Stimulated activated CD8-positive, alpha-beta memory T cell treated with anti-CD3 and anti-CD28 coated beads, Interleukin-15, amount 100 ng/mL, for 4 hours (primary cell): Measurements from ENCODE around the gene C5orf63.
"Not testable (repeated sequence)": the region's sequence is repeated elsewhere in the genome, so short reads cannot be mapped to it uniquely, and the experiment has no call there.

ENCODE experiments used
- DNase-seq, 2 donors: peaks; one replicate each; pipeline ENCODE4 v3.0.0-alpha.2; 2020; ENCODE audit warnings: low read depth in 2 of 2

C5orf63 gene

DNA sequence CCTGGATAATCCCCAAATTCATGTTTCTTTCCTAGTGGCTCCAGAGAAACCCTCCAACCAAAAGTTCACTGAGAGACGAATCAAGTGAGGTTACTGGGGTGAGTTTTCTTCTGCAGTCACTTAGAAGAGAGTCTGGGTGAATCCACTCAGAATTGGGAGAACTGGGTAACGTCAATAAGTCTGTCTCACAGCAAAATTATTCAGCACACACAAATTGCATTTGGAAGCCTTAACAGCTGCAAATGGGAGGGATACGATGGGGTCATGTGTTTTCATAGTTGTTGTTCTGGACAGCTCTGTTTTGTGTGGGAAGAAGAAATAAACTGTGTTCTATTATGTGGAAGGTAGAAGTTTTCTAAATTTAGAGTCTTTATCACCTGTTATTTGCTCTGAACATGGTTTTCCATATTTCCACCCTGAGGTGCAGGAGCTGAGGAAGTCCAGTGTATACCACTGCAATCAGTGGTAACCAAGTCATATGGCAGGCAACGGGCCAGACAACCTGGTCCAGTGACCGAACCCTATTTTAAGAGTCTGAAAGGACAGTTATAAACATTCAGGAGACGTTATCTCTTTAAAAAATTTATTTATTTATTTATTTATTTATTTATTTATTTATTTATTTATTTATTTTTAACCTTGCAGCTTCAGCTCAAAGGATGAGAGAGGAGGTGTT is 64.9 kb downstream of the C5orf63 start:
- no peak for DNase-seq

- no peak for DNase-seq
These were observed 65.8 kb downstream of the C5orf63 start for GRCh38 chr5:127007522-127007921.

- no peak for DNase-seq
These were observed 66.6 kb downstream of the C5orf63 start for GRCh38 chr5:127006744-127007143.

GRCh38 chr5:127005282-127005681 is 68.0 kb downstream of the C5orf63 start:
- DNase-seq, result not testable (repeated sequence)

DNA sequence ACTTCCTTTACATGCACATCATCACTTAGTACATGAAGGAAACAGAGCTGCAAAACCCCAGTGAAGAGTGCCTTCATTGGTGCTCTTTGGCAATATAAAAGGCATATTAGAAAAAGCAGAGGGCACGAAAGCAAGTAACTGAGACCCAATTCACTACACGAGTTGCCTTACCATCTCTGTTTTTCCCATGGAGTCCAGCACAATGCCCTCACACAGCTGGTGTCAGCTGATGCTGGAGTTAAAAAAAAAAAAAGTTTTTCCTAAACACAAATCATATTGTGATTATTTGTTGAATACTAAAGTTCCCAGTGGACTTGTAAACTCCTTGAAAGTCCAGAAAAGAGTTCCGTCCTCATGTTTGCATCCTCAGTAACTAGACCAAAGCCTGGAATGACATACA is 68.6 kb downstream of the C5orf63 start:
- no peak for DNase-seq

DNA sequence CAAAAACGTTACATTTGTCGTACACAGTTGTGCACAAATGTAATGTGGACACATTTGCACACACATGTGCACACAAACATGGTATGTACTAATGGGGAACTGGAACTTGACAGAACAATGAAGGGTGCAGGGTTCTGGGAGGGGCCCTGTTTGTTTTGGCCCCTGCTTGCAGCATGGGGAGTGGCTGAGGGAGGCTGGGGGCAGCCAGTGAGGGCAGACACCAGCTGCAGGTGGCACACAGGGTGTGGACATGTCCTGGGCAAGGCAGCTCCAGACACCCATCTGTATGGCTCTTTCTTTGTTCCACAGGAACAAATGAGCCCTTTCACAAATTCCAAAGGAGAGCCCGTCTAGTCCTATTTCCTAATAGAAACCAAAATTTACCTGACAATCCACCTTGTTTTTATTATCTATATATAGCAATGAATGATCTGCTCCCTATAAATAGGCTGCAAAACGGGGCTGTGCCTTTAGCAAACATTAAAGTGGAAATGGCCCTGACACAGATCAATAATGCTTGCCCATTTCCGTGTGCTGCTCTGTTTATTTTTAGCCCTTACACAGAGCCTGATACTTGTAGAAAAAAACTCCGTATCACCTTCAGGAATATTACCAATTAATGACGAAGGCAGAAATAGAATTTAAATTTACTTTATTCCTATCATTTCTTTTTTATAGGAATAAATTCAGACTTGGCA is 69.4 kb downstream of the C5orf63 start:
- DNase-seq, result no peak

DNA sequence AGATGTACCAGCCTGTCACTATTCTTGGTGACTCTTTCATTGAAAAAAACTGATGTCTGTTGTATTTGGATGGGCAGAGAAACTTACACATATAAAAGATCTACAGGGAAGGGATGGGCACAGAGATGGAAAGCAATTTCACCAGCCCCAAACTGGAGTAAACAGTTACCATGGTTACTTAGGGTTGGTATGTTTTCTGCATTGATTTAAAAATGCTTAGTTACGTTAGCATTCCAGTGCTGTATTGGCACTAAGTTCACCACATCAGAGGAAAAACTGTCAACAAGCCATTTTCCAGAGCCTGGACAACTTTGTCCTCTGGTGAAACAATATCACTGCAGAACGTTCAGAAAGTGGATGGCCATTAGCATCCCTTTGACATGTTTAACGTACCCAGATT is 70.9 kb downstream of the C5orf63 start:
- DNase-seq, result no peak

DNA sequence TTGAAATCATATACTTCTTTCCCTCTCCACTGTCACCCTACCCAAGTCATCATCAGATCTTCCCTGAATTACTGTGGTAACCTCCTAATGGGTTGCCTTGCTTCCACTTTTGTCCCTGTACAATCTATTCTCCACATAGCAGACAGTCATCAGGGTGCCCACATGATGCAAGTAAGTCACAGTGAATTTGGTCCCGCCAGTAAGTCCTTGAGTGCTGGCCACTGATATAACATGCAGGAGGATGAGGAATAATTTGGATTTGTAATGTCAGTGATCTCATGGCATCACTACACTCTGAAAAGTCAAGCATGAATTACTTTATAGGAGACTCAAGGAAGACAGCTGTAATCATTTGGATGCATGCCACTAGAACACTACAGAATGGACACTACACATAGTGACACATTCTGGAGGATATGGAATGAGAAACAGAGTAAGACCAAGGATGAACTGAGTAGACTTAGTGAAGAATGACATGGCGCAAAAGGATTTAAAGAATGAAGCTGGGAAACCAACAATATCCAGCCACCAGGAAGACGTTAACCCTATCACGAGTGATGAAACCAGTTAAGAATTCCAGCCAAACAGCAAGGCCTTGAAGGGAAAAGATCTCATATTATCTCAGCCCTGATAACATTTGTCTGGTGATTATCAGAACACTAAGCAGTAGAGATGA is 71.5 kb downstream of the C5orf63 start:
- no peak for DNase-seq
